GM23248 (cell line): Measurements from ENCODE around the gene FCRL1. TPM values are rescaled to one million over a fixed set of nuclear protein-coding genes. Genes with fewer than 3 reads are reported as not detected.

Experiments
- DNase-seq: peaks from one replicate; pipeline ENCODE4 v3.0.0-alpha.2; 2015
- H2AFZ ChIP-seq: fragments of 200-600 bp; sonication (generic); 2 replicates; pipeline ENCODE4 v1.6.1; 2016; ENCODE audit warnings: antibody characterized with exemption
- H3F3A ChIP-seq: fragments of 200-600 bp; sonication (generic); 2 replicates; pipeline ENCODE4 v1.6.1; 2016; ENCODE audit warnings: mild to moderate bottlenecking, antibody characterized with exemption, mixed run types; ENCODE audit not compliant: insufficient read depth
- H3K27ac ChIP-seq: fragments of 200-600 bp; sonication (generic); 2 replicates; pipeline ENCODE4 v1.5.1; 2016; ENCODE audit warnings: mild to moderate bottlenecking
- H3K27me3 ChIP-seq: fragments of 200-600 bp; sonication (generic); replicated peaks from 2 replicates; pipeline ENCODE4 v1.6.1; 2016; ENCODE audit warnings: mild to moderate bottlenecking; ENCODE audit not compliant: insufficient read depth
- H3K36me3 ChIP-seq: fragments of 200-600 bp; sonication (generic); 2 replicates; pipeline ENCODE4 v1.6.1; 2016; ENCODE audit warnings: low read depth, mild to moderate bottlenecking
- H3K4me1 ChIP-seq: fragments of 200-600 bp; sonication (generic); 2 replicates; pipeline ENCODE4 v1.6.1; 2016; ENCODE audit warnings: mild to moderate bottlenecking; ENCODE audit not compliant: insufficient read depth
- H3K4me2 ChIP-seq: fragments of 200-600 bp; sonication (generic); one replicate; pipeline ENCODE4 v1.6.1; 2016; ENCODE audit warnings: mild to moderate bottlenecking; ENCODE audit not compliant: unreplicated experiment
- H3K4me3 ChIP-seq: fragments of 200-600 bp; sonication (generic); 2 replicates; pipeline ENCODE4 v1.5.1; 2016; ENCODE audit warnings: mild to moderate bottlenecking
- H3K79me2 ChIP-seq: fragments of 200-600 bp; sonication (generic); 2 replicates; pipeline ENCODE4 v1.6.1; 2016; ENCODE audit warnings: mild to moderate bottlenecking; ENCODE audit not compliant: insufficient read depth
- H3K9ac ChIP-seq: fragments of 200-600 bp; sonication (generic); 2 replicates; pipeline ENCODE4 v1.6.1; 2016; ENCODE audit warnings: mild to moderate bottlenecking
- H3K9me2 ChIP-seq: fragments of 200-600 bp; sonication (generic); 2 replicates; pipeline ENCODE4 v1.6.1; 2016; ENCODE audit warnings: mixed run types, mild to moderate bottlenecking, moderate library complexity; ENCODE audit not compliant: insufficient read depth
- H3K9me3 ChIP-seq: fragments of 200-600 bp; sonication (generic); one replicate; pipeline ENCODE4 v1.6.1; 2017; ENCODE audit warnings: low read depth
- H4K20me1 ChIP-seq: fragments of 200-600 bp; sonication (generic); 2 replicates; pipeline ENCODE4 v1.6.0; 2016; ENCODE audit not compliant: insufficient read depth
- EZH2 ChIP-seq: fragments of 200-600 bp; sonication (generic); IDR thresholded peaks from 2 replicates; pipeline ENCODE4 v1.6.1; 2018; ENCODE audit warnings: antibody characterized with exemption, mild to moderate bottlenecking; ENCODE audit not compliant: insufficient read depth, poor library complexity, severe bottlenecking
- EZH2phosphoT487 ChIP-seq: fragments of 200-600 bp; sonication (generic); IDR thresholded peaks from 2 replicates; pipeline ENCODE4 v1.6.1; 2018; ENCODE audit warnings: antibody characterized with exemption, moderate library complexity, mild to moderate bottlenecking, low read depth; ENCODE audit not compliant: insufficient read depth
- WGBS, 2 experiments: methylation state at CpG; one replicate each; pipeline ENCODE4 v1.1.6; 2015 to 2017; ENCODE audit warnings: low lambda C conversion rate in 2 of 2, low coverage in 1 of 2; ENCODE audit errors: missing lambda C conversion rate in 2 of 2; 5-methylcytosine and 5-hydroxymethylcytosine counted together
- in situ Hi-C: fragments of 300-500 bp; cut with MboI; formaldehyde crosslinking; loops from 2 replicates; pipeline ENCODE4 v1.15.0; 2020
- polyA plus RNA-seq: library from polyadenylated mRNA; unstranded; fragments of >200 nt; fragmentation: Nextera tagmentation; extraction: Ambion mirVana; gene quantifications from 2 replicates; pipeline ENCODE4 v1.2.1, GENCODE V29; 2016
- total RNA-seq: library from RNA; depleted of rRNA; stranded (reverse); fragments of >200 nt; shearing (Covaris generic); gene quantifications from 2 replicates; pipeline ENCODE4 v1.2.3, GENCODE V29; 2014

FCRL1 gene
- total and polyA plus RNA-seq, 2 experiments from 2014 or later = not detected

DNA sequence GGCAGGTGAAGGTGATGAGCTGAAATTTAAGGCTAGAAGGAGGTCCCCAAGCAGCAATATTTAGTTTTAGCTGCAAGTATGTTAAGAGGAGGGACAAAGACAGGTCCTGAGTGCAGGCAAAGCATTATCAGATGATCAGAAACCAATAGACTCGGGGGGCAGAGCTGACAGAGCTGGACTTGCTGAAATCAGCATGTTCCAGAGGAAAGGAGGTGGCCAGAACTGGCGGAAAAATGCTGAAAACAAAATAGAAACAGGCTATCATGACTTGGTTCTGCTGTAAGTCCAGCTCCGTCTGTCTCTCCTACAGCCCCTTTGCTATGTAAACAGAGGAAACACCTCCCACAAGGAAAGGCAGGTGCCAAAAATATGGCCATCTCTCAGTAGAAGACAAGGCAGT, 21.8 kb upstream of the FCRL1 start, which contains the start of gene CD5L:
Gene CD5L, minus strand, starts transcription at position 101 of the 400 bp plus-strand sequence. CDS start 107 bp downstream, outside the sequence.
- H3K36me3 ChIP-seq = no peaks in the 10 kb centered on the region
- 0 to 6% methylated on average over 3 of the region's 3 CpGs for WGBS, 2 experiments

DNA sequence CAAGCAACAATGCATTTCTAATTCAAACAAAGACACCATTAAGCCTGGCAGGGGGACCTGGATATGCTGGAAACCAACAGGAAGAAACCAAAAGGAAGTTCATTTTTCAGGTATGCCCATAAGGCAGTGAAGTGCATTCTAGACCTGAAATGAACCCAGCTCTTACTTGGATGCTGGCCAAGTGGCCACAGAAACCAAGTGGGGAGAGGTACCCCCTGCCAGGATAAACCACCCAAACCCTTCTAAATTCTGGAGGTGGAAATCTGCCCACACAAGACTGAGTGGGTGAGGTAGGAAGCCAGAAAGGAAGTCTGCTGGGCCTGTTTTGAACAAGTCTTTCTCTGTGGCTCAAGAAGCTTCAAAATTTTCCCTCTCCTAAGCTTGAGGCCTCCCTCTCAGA, 19.0 kb upstream of the FCRL1 start:
- no peak overlapping the region for H3K4me2 ChIP-seq
- in situ Hi-C loops = no loop called here
- no peaks in the 10 kb centered on the region for H3K36me3 ChIP-seq
- H3K27ac ChIP-seq = no peak overlapping the region
- no peak overlapping the region for H3K9ac ChIP-seq
- peaks cover 5% of the 10 kb centered on the region; the same call in 1 of the 2 replicates for H3K27me3 ChIP-seq
- H4K20me1 ChIP-seq = no peaks in the 10 kb centered on the region
- no peak overlapping the region for H2AFZ ChIP-seq
- no peak overlapping the region for H3K4me3 ChIP-seq
- H3K79me2 ChIP-seq = no peaks in the 10 kb centered on the region
- H3K4me1 ChIP-seq = no peaks in the 10 kb centered on the region
- no peak for TF ChIP-seq EZH2
- no peak for TF ChIP-seq EZH2phosphoT487
- H3K9me2 ChIP-seq = no peaks in the 10 kb centered on the region
- no peak for DNase-seq
- no peaks in the 10 kb centered on the region for H3F3A ChIP-seq
- no peaks in the 10 kb centered on the region for H3K9me3 ChIP-seq

More for the DNA sequence above, 21.8 kb upstream of the FCRL1 start, which contains the start of gene CD5L:
- no peak for DNase-seq
- H2AFZ ChIP-seq = no peak within 1 kb of the TSS
- in situ Hi-C loops = no loop called here
- H4K20me1 ChIP-seq = no peaks in the 10 kb centered on the region
- H3K79me2 ChIP-seq = no peaks in the 10 kb centered on the region
- no peak within 1 kb of the TSS for H3K9ac ChIP-seq
- no peaks in the 10 kb centered on the region for H3K4me1 ChIP-seq
- no peak within 1 kb of the TSS for H3K4me3 ChIP-seq
- H3K9me3 ChIP-seq = no peaks in the 10 kb centered on the region
- H3K4me2 ChIP-seq = no peak within 1 kb of the TSS
- H3K27me3 ChIP-seq = peaks cover 5% of the 10 kb centered on the region; the same call in 1 of the 2 replicates
- no peaks in the 10 kb centered on the region for H3F3A ChIP-seq
- TF ChIP-seq EZH2 = no peak
- TF ChIP-seq EZH2phosphoT487 = no peak
- H3K27ac ChIP-seq = no peak within 1 kb of the TSS
- H3K9me2 ChIP-seq = no peaks in the 10 kb centered on the region

DNA sequence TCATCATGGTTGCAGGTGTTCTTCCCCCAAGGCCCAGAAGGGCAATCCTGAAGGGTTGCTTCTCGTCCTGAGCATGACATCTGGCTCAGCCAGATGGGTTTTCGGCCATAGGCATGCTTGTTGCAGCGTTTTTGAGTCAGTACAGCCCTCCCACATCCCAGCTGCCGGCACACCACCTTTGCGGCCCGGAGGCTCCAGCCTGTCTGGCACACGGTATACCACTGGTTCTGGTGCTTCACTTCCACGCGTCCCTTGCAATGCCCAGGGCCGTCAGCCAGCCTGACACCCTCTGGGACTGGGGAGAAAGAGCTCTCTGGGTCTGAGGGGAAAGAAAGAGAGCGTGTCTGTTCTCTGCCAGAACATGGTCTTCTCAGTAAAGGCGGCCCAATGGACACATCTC, 14.5 kb upstream of the FCRL1 start:
- H3K27me3 ChIP-seq = no peaks in the 10 kb centered on the region
- H3K9ac ChIP-seq = no peak overlapping the region
- in situ Hi-C loops = no loop called here
- no peaks in the 10 kb centered on the region for H3K79me2 ChIP-seq
- DNase-seq = no peak
- WGBS, 2 experiments = 31 to 39% methylated on average over 12 of the region's 12 CpGs
- no peaks in the 10 kb centered on the region for H3K9me2 ChIP-seq
- no peak overlapping the region for H3K4me2 ChIP-seq
- no peak overlapping the region for H3K27ac ChIP-seq
- H3K9me3 ChIP-seq = no peaks in the 10 kb centered on the region
- no peaks in the 10 kb centered on the region for H3K4me1 ChIP-seq
- H3K36me3 ChIP-seq = no peaks in the 10 kb centered on the region
- H2AFZ ChIP-seq = no peak overlapping the region
- no peaks in the 10 kb centered on the region for H3F3A ChIP-seq
- TF ChIP-seq EZH2 (no peak), EZH2phosphoT487 (no peak)
- H3K4me3 ChIP-seq = no peak overlapping the region
- H4K20me1 ChIP-seq = no peaks in the 10 kb centered on the region

DNA sequence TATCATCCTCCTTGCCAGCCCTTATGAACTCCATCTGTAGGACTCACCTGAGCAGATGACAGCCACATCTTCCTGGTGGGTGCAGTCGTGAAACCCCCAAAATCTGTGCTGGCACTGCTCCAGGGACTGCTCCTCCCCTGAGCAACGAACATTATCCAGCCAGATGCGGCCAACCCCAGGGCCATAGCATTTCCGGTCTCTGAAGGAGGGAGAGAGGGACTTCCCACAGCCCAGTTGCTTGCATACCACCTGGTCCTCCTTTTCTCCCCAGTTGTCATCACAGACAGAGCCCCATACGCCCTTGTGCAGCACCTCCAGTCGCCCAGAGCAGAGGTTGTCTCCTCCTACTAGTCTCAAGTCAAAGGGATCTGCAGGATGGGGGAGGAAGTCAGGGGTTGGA, 13.2 kb upstream of the FCRL1 start:
- Histone ChIP-seq H3K9ac (no peak overlapping the region), H3K4me3 (no peak overlapping the region), H3K4me1 (no peaks in the 10 kb centered on the region), H3K4me2 (no peak overlapping the region), H3K27ac (no peak overlapping the region), H3K27me3 (no peaks in the 10 kb centered on the region), H2AFZ (no peak overlapping the region), H3K9me3 (no peaks in the 10 kb centered on the region), H3K79me2 (no peaks in the 10 kb centered on the region), H3F3A (no peaks in the 10 kb centered on the region), H4K20me1 (no peaks in the 10 kb centered on the region), H3K36me3 (no peaks in the 10 kb centered on the region), H3K9me2 (no peaks in the 10 kb centered on the region)
- in situ Hi-C loops = no loop called here
- DNase-seq = no peak
- TF ChIP-seq EZH2phosphoT487 (no peak), EZH2 (no peak)
- 15 to 23% methylated on average over 6 of the region's 6 CpGs for WGBS, 2 experiments

DNA sequence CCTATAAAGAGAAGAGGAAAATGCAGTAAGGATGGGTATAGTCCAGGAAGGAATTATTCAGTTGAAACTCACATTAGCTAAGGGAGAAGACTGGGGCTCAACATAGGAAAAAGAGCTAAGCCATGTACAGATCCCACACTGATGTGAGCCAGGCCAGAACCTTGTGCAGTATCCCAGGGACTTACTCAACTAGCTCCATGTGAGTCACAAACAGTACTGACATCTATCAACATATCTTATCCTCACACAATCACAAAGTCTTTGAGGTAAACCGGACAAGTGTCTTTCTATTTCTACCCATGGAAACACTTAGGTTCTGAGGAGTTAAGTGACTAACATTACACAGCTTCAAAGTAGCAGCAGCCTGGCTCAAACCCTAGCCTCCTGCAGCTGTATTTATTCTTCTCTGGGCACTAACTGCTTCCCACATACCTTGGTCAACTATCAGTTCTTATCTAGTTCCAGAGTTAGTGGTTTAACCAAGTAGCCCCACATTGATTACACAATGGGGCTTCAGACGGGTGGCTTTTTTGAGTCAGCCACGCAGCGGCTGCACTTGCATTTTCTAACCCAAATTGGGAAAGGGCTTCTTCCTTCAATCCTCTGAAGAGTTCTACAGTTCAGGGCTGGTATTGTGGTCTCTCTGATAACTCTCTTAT, 12.2 kb upstream of the FCRL1 start:
- H3K79me2 ChIP-seq = no peaks in the 10 kb centered on the region
- WGBS, 2 experiments = 60 to 68% methylated on average over 4 of the region's 4 CpGs
- no peaks in the 10 kb centered on the region for H3K4me1 ChIP-seq
- H3K9ac ChIP-seq = no peak overlapping the region
- H3K27ac ChIP-seq = no peak overlapping the region
- H3F3A ChIP-seq = no peaks in the 10 kb centered on the region
- no peak for TF ChIP-seq EZH2
- TF ChIP-seq EZH2phosphoT487 = no peak
- H3K9me2 ChIP-seq = no peaks in the 10 kb centered on the region
- no peak overlapping the region for H3K4me2 ChIP-seq
- no peaks in the 10 kb centered on the region for H3K36me3 ChIP-seq
- no peak overlapping the region for H3K4me3 ChIP-seq
- H4K20me1 ChIP-seq = no peaks in the 10 kb centered on the region
- H3K27me3 ChIP-seq = no peaks in the 10 kb centered on the region
- H3K9me3 ChIP-seq = no peaks in the 10 kb centered on the region
- H2AFZ ChIP-seq = no peak overlapping the region
- no peak for DNase-seq
- in situ Hi-C loops = no loop called here
